Measurements from ENCODE around the gene TOM1.
A peak's percentile ranks its signal among the peaks of the same experiment; 100 is the strongest.

The TOM1 gene

DNA sequence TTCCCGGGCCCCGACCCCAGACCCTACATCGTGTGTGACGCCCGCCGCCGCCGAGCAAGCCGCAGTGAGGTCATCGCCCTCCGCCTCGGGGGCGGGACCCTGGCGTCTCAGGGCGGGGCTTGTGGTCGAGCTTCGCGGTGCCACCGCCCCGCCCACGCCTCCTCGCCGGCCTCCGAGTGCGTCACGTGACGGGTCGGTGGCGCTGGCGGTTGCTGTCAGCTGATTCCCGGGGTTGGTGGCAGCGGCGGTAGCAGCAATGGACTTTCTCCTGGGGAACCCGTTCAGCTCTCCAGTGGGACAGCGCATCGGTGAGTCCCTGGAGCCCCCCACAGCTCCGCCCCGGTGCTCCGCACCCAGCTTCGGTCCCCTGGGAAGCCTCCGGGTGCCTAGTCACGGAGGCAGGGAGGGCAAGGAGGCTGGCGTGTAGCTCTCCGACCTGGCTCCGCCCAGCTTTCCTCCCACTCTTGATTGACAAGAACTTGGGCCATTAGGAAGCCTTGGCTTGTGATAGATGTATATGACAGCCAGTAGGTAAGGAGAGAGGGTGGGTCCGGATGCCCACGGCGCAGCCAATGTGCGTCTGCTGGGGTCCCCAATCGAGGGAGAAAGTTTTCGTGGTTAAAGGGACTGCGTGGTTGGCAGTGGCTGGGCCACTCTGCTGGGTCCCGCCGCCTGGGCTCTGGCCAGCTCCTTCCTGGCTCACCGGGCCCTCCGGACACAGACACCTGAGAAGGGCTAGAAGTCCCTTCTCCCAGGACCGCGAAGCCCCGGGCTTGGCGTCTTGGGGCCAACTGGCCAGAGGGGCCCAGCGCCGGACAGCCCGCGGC, at the start of gene TOM1:
TSS of gene TOM1 (plus strand) at position 222 of the 827 bp plus-strand sequence. CDS start at position 257, 35 bp downstream.
- peak within 1 kb of the TSS; percentile 84 for H3K4me3 ChIP-seq (ENCODE audit: control insufficient read depth, low read depth, low read length)
- TF ChIP-seq, protein P1, sequence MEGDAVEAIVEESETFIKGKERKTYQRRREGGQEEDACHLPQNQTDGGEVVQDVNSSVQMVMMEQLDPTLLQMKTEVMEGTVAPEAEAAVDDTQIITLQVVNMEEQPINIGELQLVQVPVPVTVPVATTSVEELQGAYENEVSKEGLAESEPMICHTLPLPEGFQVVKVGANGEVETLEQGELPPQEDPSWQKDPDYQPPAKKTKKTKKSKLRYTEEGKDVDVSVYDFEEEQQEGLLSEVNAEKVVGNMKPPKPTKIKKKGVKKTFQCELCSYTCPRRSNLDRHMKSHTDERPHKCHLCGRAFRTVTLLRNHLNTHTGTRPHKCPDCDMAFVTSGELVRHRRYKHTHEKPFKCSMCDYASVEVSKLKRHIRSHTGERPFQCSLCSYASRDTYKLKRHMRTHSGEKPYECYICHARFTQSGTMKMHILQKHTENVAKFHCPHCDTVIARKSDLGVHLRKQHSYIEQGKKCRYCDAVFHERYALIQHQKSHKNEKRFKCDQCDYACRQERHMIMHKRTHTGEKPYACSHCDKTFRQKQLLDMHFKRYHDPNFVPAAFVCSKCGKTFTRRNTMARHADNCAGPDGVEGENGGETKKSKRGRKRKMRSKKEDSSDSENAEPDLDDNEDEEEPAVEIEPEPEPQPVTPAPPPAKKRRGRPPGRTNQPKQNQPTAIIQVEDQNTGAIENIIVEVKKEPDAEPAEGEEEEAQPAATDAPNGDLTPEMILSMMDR (conservative IDR thresholded peaks at IDR 0.05; ENCODE audit: control insufficient read depth, insufficient read depth, low read depth, low read length) = no peak
- peak; percentile 99 for DNase-seq (ENCODE audit: low read depth)

DNA sequence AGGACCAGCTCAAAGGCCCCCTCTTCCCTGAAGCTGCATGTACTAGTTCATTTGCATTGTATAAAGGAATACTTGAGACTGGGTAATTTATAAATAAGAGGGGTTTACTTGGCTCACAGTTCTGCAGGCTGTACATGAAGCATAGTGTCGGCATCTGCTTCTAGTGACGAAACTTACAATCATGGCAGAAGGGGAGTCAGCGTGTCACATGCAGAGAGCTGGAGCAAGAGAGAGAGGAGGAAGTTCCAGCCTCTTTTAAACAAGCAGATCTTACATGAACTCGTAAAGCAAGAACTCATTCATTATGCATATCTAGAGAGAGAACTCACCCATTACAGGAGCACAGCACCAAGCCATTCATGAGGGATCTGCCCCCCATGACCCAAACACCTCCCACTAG, 49.5 kb upstream of the TOM1 start:
- TF ChIP-seq, protein P1 (conservative IDR thresholded peaks at IDR 0.05; ENCODE audit: control insufficient read depth, insufficient read depth, low read depth, low read length) = no peak
- DNase-seq (ENCODE audit: low read depth) = no peak
- H3K4me3 ChIP-seq (ENCODE audit: control insufficient read depth, low read depth, low read length) = no peak overlapping the region

GRCh38 chr22:35253946-35254345, 45.7 kb upstream of the TOM1 start:
- TF ChIP-seq, protein P1 (conservative IDR thresholded peaks at IDR 0.05; ENCODE audit: control insufficient read depth, insufficient read depth, low read depth, low read length) = no peak
- no peak for DNase-seq (ENCODE audit: low read depth)
- no peak overlapping the region for H3K4me3 ChIP-seq (ENCODE audit: control insufficient read depth, low read depth, low read length)

DNA sequence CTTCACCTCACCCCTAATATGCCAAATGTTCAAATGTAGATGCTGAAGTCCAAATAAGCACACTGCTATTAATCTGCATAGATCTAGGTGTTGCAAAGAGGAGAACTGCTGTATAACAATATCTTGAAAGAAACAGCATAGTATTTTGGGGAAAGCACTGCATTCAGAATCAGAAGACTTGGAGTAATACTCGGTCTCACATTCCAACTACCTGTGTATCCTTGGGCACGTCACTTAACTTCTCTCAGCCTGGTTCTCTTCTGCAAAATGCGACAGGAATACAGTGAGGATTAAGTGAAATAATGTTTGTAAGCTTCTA, 42.7 kb upstream of the TOM1 start:
- peak overlapping the region; percentile 82 for H3K4me3 ChIP-seq (ENCODE audit: control insufficient read depth, low read depth, low read length)
- DNase-seq (ENCODE audit: low read depth) = no peak
- TF ChIP-seq, protein P1 (conservative IDR thresholded peaks at IDR 0.05; ENCODE audit: control insufficient read depth, insufficient read depth, low read depth, low read length) = no peak

- TF ChIP-seq, protein P1 (conservative IDR thresholded peaks at IDR 0.05; ENCODE audit: control insufficient read depth, insufficient read depth, low read depth, low read length) = no peak
- peak within 1 kb of the TSS; percentile 82 for H3K4me3 ChIP-seq (ENCODE audit: control insufficient read depth, low read depth, low read length)
- DNase-seq (ENCODE audit: low read depth) = peak; percentile 85
Measured at GRCh38 chr22:35257321-35258190, 42.1 kb upstream of the TOM1 start, which contains the start of gene HMGXB4. TSS of gene HMGXB4 (plus strand) at chr22:35257493. CDS start at chr22:35262391, 4,898 bp downstream.

DNA sequence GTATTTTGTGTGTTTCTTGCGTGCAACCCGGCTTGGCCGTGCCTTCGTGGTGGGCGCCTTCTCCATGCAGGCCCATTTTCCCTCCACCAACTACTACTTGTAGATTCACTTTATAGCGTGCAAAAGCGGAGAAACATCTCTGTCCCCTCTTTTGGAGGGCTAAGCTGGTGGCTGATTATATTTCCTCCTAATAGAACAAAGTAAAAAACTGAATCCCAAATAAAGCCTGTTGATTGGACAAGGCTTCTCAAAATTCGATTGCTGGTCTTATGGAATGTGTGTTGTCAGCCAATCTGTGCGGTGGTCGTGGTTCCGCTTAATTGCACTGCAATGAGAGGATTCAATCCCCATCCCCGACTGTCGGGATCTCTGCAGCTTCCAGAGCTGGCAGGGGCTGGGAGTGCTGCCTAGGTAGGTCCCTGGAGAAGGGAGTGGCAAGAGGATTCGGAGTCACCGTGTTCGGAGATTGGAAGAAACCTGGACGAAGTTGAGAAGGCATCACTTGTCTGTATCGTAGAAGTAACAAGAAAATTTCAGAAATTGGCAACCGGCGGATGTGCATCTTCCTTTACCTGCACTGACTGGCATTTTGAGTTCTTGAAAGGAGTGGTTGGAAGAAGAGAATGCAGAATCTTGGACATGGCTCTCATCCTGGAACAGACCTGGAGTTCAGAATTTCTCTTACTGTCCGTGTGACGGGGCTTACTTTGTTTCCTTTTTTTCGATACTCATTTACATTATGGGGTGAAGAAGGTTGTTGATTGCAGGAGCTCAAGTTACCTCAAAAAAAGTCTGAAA, 41.3 kb upstream of the TOM1 start:
- peak overlapping the region; percentile 82 for H3K4me3 ChIP-seq (ENCODE audit: control insufficient read depth, low read depth, low read length)
- TF ChIP-seq, protein P1 (conservative IDR thresholded peaks at IDR 0.05; ENCODE audit: control insufficient read depth, insufficient read depth, low read depth, low read length) = no peak
- DNase-seq (ENCODE audit: low read depth) = peak; percentile 24
